GM18505 (cell line): ENCODE results near the gene THOC3.
"Not testable (repeated sequence)": the region's sequence is repeated elsewhere in the genome, so short reads cannot be mapped to it uniquely, and the experiment has no call there.

Experiments used
- ATAC-seq: cut with Tn5 transposase; IDR thresholded peaks from one replicate; pipeline ENCODE4 v1.9.1; 2021; ENCODE audit not compliant: unreplicated experiment
- POLR2A ChIP-seq: IDR thresholded peaks from 4 replicates; pipeline ENCODE4 v1.6.1; 2011; ENCODE audit warnings: borderline replicate concordance; ENCODE audit not compliant: insufficient read depth, insufficient read length; ENCODE audit errors: extremely low read depth

THOC3 gene, protein sequence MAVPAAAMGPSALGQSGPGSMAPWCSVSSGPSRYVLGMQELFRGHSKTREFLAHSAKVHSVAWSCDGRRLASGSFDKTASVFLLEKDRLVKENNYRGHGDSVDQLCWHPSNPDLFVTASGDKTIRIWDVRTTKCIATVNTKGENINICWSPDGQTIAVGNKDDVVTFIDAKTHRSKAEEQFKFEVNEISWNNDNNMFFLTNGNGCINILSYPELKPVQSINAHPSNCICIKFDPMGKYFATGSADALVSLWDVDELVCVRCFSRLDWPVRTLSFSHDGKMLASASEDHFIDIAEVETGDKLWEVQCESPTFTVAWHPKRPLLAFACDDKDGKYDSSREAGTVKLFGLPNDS

DNA sequence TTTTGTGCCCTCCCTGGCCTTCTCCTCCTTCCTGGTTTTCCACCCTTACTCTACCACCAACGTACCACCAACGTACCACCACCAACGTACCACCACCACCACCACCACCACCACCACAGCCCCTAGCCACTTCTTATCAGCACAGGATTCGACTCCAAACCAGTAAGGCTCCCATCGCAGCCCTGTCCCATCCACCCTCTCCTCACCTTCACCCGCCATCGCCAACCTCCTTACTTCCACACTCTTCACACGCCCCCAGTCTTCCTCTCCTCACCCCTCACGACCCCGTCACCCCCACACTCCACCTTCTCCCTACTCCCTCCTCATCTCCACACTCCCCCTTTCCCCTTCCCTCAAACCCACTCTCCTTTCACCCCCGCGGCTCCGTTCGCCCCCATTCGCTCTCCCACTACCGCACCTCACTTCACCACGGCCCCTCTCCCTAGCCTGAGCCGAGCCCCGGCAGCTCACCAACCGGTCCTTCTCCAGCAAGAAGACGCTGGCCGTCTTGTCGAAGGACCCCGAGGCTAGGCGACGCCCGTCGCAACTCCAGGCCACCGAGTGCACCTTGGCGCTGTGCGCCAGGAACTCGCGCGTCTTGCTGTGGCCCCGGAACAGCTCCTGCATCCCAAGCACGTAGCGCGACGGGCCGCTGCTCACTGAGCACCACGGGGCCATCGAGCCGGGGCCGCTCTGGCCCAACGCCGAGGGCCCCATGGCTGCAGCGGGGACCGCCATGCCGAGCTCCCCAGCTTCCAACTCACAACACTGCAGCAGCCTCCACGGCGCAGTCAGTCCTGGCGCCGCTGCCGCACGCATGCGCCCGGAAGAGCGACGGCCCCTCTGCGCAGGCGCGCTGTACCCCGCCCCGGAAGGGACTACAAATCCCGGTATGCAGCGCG, at the start of gene THOC3:
Gene THOC3, minus strand, starts transcription at position 845 of the 902 bp plus-strand sequence. Its CDS starts 107 bp downstream, at position 738.
- ATAC-seq, result peak; percentile 98
- peak; percentile 50 for TF ChIP-seq POLR2A

DNA sequence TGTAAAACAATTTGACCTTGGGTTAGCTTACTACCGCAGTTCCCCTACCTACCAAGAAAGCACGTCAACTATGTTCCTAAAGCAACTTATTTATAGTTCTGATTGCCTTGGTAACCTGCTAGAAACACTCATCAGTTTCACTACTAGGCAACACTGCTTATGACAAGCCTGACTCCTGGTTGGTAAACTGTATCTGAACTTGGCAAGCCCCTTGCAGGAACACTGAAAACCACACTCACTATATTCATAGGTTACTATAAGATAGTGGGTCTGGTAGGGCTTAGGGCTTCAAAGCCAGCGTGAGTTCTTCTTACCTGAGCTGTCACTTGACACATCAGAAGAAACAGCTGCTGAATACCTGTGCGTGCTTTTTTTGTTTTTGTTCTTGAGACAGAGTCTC, 49.2 kb upstream of the THOC3 start:
- ATAC-seq, result not testable (repeated sequence)

DNA sequence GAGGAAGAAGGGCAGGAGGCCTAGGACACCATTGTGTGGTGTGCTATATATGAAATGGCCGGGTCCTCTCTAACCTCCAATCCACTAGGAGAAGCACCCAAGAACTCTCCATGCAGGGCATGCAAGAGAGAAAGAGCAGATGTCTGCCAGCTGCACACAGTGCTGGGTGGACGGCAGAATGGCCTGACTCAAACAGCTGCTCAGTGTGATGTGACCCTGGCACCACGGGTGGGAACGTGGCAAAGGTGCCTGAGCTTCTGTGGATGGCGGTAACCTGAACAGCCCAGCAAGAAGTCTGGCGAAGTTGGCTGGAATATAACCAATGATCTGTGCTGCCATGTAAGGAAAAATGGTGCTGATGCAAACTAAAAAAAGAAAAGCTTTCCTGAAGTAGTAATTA, 46.2 kb upstream of the THOC3 start:
- not testable (repeated sequence) for ATAC-seq

DNA sequence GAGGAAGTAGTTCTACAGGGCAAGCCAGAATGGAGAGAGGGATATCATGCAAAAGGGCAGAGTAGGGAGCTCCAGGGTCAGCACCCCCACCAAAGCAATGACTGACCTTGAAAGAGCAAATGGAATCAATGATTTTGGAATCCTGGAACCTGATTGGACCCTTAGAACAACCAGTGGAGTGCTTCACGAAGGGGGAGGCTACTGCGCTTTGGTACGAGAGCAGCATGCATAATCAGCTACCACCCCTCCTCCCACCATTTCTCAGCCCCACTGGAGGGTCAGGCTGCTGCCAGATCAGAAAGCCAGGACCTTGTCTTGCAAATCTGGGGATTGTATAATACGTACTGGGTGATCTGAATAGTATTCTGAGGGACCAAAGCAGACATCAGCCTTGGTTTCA, 43.0 kb upstream of the THOC3 start:
- not testable (repeated sequence) for ATAC-seq

DNA sequence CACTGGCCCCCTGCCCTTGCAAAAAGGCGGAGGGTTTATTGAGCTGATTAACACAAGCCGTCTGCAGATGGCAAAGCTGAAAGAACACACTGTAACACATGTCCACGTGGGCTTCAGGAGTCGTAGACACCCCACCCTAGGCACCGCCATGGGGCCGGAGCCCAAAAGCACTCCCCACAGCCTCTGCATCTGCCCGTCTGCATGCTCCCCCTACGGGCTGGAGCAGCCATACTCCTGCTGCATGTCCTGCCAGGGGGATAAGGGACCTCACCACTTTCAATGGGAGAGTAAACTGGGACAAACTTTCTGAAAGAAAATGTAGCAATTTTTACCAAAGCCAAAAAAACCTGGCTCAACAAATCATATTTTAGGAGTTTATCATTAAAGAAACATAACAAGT, 42.1 kb upstream of the THOC3 start:
- ATAC-seq, result not testable (repeated sequence)

DNA sequence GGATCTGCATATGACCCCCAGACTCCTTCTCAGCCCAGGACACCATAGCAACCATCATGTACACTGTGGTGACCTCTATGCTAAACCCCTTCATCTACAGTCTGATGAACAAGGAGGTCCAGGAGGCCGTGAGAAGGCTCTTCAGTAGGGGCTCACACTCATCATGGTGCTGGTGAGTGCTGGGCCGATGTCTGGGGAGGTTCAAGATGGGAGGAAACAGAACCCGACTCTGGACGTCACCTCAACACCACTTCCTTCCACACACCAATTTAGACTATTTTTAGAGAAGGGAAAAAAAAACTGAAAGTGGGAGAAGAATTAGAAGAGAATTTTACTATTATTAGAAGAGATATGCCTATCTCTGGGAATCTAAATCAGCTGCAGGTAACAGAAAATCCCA, 39.1 kb upstream of the THOC3 start:
- not testable (repeated sequence) for ATAC-seq

DNA sequence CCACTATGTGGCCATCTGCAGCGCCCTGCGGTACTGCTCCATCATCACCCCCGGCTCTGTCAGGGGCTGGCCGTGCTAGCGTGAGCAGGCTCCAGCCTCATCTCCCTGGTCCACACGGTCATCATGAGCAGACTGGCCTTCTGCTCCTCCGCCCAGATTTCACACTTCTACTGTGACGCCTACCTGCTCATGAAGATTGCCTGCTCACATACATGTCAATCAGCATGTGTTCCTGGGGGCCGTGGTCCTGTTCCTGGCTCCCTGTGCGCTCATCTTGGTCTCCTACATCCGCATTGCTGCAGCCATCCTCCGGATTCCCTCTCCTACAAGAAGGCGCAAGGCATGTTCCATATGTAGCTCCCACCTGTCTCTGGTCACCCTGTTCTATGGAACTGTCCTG, 38.7 kb upstream of the THOC3 start:
- ATAC-seq, result not testable (repeated sequence)

DNA sequence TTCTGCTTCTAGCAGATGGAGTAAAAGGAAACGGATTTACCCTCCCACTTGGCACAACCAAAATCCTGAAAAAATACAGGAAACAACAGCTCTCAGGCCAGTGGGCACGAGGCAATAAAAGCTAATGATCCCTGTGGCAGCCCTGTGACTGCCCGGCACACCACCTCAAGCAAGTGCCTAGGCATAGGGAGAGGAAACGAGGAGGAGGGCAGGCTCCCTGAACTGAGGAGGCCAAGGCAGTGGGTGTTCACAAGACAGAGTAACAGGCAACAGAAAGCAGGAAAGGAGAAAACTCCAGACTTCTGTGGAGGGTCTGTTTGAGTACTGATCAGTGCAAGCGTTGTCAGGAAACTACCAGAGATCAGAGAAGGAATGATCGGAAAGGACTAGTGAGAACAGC, 29.9 kb upstream of the THOC3 start:
- not testable (repeated sequence) for ATAC-seq

DNA sequence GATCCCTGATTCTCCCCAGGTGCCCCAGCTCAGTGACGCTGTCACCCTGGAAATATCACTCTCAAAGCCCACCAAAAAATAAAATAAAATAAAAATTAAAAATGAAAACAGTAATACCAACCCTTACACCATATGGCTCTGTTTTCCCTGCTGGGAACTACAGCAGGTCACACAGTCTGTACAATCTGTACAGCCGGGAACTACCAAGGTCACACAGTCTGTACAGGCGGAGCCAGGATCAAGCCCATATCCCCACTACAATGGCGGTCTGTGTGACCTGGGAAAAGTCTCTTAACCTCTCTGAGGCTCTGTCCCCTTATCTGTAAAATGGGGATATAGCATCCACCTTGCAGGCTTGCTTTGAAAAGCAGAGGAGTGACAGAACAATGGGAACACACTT, 29.4 kb upstream of the THOC3 start:
- ATAC-seq, result not testable (repeated sequence)

DNA sequence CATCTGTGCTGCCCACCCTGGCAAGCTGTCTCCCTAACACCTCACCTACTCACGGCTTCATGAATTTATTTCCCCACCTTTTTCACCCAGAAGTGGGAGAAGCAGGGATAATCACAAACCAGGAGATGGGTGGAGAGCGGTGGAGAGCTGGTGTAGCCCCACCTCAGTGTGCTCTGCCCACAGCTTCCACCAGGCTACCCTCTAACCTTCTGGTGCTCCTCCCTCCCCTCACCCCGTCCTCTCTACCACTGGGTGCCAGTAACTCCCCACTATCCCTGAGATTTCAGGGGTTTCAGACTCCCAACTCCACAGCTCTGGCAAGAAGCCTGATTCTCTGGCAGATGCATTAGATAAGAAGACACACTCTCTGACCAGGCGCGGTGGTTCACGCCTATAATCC, 28.7 kb upstream of the THOC3 start:
- ATAC-seq, result not testable (repeated sequence)

DNA sequence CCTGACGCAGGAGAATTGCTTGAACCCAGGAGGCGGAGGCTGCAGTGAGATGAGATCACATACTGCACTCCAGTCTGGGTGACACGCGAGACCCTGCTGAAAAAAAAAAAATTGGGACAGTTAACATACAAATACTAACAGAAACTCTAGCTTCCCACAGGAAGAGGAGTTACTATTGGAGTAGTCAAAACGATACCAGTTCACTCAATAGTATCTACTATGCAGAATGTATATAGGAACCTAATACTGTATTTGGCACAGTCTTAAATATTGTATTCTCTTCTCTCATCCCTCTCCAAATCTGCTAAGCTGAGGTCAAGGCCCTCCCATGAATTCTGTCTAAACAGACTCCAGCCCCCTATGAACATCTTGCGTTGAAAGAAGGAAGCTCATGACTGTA, 27.4 kb upstream of the THOC3 start:
- ATAC-seq, result not testable (repeated sequence)

DNA sequence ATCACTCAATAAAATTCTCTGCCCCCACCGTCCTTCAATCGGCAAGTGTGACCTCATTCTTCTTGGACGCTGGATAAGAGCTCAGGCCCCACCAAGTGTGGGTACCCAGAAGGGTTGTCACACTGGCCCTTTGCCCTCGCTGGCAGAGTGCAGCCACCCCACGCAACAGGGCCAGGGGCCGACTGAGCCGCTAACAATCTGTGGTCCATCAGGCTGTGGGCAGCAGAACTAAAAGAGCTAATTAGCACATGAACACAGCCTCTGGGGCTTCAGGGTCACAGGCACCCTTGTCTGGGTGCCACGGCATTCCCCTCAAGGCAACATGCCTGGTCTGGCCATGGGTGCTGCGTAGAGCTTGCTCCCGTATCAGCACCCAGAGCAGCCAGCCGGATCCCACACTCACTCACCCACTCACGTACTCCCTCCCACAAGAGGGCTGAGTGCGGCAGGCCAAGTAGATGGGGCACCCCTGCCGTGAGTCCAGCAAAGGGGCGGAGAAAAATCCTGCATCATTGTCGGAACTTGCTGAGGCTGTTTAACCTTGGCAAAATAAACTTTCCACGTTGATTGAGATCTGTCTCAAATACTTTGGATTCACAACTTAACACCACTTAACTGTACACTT, 11.4 kb upstream of the THOC3 start:
- not testable (repeated sequence) for ATAC-seq

DNA sequence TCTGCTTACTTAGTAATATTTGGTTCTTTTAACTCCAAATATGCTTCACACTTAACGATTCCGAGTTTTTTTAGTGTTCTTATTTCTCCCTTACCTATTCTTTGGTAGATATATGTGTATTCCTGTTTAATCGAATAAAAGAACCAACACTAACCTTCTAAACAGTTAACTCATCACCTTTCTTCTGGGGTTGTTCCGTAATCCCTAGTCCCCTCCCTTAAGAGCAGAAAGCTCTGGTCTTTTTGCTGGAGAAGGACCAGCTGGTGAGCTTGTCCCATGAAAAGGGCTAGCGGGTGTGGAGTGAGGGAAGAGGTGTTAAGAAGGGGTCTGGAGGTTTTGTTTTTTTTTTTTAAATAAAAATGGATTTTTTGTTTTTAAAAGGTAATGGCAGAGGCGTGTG, 266 bp upstream of the THOC3 start:
- peak; percentile 30 for ATAC-seq

DNA sequence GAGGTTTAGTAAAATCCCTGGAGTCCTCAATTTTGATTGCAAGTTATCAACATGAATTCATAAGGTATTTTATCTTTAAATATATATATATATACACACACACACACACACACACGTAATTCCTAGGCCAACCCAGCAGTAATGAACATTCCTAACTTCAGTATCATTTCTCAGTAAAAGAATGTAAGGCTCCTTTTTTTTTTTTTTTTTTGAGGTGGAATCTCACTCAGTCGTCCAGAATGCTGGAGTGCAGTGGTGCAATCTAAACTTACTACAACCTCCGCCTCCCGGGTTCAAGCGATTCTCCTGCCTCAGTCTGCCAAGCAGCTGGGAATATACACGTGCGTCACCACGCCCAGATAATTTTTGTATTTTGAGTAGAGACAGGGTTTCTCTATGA, 5.8 kb downstream of the THOC3 start:
- not testable (repeated sequence) for ATAC-seq

DNA sequence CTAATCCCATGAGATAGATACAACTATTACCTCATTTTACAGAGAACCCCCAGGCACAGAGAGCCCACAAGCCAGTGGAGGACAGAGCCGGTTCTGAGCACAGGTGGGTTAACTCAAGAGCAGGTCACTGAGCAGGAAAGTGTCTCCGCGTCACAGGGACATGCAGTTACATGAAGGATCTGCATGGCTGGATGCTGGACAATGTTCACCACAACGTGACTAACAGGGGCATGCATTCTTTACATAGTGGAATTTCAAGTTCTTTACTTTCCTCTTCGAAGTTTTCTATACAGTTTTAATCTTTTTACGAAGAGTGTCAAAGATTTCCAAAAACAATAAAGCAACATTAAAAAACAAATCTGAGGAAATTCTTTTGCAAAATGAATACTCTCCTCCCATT, 7.9 kb downstream of the THOC3 start:
- not testable (repeated sequence) for ATAC-seq

DNA sequence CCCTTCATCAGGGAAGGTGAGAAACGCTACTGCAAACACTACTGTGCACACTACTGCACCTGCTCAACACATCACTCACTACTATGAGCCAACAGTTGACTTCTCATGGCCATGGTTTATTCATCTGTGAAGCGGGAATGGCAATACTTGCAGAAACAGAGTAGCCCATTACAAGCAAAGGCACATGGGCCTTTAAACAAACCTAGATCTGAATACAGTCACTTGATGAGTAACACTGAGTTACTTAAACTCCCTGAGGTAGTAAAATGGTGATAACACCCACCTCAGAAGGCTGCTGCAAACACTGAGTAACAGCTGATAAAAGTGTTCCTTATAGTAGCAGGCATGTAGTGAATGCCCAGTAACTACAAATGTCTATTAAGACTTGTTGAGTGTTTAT, 9.6 kb downstream of the THOC3 start:
- ATAC-seq, result not testable (repeated sequence)

DNA sequence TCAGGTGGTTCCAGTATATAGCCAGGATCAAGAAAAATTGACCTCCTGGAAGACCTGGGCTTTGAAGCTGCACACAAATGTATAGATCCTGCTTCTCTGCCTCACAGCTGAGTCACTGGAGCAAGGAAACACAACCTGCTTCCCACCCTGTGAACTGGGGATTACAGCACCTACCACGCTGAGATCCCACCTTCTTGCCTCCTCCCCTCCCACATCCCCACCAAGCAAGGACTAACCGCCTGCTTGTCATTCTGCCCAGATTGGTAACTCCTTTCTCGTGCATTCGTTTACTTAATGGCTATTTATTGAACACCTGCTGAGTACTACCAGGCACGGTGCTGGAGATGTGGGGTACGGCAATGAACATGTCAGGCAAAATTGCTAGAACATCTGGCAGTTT, 14.0 kb downstream of the THOC3 start:
- ATAC-seq, result not testable (repeated sequence)

DNA sequence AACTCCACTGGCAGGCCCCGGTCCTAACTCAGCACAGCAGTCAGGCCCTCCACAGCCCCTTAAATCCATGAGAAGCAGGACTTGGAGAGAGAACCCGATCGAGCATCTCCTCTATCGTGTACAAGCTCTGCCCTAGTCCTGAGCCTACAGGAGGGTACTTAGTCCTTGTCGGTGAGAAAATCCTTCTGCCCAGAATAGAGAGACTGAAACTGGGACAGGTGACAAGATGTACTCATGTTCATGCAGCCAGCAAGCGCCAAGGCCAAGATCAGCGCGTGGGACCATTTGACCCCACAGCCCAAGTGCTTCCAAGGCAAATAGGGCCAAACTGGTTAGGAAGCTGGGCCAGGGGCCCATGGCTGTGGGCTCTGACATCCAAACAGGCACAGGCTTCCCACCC, 15.3 kb downstream of the THOC3 start:
- not testable (repeated sequence) for ATAC-seq

DNA sequence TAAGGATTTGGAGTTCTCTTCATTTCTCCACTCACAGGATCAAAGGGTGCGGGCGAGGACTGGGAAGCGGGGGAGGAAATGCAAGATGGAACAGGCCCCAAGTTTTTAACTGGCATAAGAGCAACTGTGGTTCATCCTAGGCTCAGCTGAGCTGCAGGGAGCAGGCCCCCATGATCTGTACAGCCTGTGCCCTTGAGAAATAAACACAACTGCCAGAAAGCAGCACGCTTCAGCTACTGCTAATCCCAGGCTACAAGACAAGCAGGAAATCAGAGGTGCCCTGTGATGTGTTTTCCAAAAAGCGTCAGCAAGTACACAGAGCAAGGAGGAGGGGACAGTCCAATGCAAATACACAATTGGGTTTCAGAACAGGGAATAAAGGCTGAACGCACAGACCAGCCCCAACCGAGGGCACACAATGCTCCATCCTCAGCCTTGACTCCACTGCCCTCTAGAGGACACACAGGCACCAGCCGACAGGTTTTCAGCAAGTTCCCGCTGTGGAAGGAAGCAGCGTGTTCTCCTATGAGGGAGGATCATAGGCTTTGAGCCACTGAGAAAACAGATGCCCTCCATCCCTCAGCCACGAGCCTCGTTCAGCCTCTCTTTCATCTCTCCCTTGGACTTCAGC, 16.7 kb downstream of the THOC3 start:
- ATAC-seq, result not testable (repeated sequence)

DNA sequence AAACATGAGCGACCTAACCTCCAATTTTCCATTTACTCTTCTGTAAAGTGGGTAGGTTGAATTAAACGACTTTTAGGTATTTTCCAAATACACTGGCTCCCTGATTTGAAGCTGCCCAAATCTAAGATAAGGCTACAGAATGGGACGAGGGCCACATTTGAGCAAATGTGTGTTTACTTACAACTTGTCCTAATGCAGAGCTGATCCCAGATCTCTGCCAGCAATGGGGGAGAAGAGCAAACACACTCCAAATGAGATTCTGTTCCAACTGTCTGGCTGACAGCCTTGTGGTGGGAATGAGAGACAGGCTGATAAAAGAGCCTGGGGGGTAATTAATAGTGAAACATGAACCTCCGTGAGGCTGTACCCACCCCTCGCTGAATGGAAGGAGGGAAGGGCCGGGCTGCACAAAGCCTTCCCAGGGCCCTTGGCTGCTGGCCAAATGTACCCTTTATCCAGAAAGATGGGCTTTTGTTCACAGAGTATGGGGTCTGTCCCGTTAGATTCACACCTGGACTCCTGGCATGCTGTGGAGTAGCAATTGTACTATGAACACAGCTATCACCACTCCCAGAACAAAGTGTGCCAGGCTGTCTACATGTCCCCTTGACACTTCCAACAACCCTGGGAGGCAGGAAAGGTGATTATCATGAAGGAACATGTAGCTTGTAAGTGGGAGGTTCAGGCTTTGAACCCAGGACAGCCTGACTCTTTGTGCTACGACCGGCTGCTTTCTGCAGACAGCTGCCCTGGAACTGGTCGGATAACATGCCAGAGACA, 19.6 kb downstream of the THOC3 start:
- not testable (repeated sequence) for ATAC-seq
